GM23338 (cell line): ENCODE measurements around the gene C9orf85. TPM values are rescaled to one million over a fixed set of nuclear protein-coding genes. Genes with fewer than 3 reads are reported as not detected.

Source experiments
- ATAC-seq: fragments of 200-7000 bp; cut with Tn5 transposase; 3 replicates; pipeline ENCODE4 v1.9.1; 2020
- DNase-seq: peaks from one replicate; pipeline ENCODE4 v3.0.0-alpha.2; 2015; ENCODE audit warnings: low spot score
- H2AFZ ChIP-seq: fragments of 200-600 bp; sonication (generic); 2 replicates; pipeline ENCODE4 v1.8.0; 2016; ENCODE audit warnings: antibody characterized with exemption, mild to moderate bottlenecking, moderate library complexity
- H3F3A ChIP-seq: fragments of 200-600 bp; sonication (generic); replicated peaks from 2 replicates; pipeline ENCODE4 v1.8.0; 2017; ENCODE audit warnings: antibody characterized with exemption, mixed run types, low read depth
- H3K27ac ChIP-seq: fragments of 200-600 bp; sonication (generic); 2 replicates; pipeline ENCODE4 v1.6.1; 2016; ENCODE audit warnings: low read depth
- H3K27me3 ChIP-seq: fragments of 200-600 bp; sonication (generic); 2 replicates; pipeline ENCODE4 v1.8.0; 2016; ENCODE audit warnings: mild to moderate bottlenecking, mixed run types, moderate library complexity; ENCODE audit not compliant: insufficient read depth
- H3K36me3 ChIP-seq: fragments of 200-600 bp; sonication (generic); 2 replicates; pipeline ENCODE4 v1.8.0; 2016; ENCODE audit warnings: mild to moderate bottlenecking; ENCODE audit not compliant: insufficient read depth
- H3K4me1 ChIP-seq: fragments of 200-600 bp; sonication (generic); 2 replicates; pipeline ENCODE4 v1.8.0; 2016; ENCODE audit warnings: mild to moderate bottlenecking, moderate library complexity; ENCODE audit not compliant: insufficient read depth
- H3K4me2 ChIP-seq: fragments of 200-600 bp; sonication (generic); 2 replicates; pipeline ENCODE4 v1.7.1; 2017; ENCODE audit warnings: mixed run types
- H3K4me3 ChIP-seq: fragments of 200-600 bp; sonication (generic); 2 replicates; pipeline ENCODE4 v1.6.1; 2016; ENCODE audit warnings: mixed run types
- H3K79me2 ChIP-seq: fragments of 200-600 bp; sonication (generic); replicated peaks from 2 replicates; pipeline ENCODE4 v1.8.0; 2017; ENCODE audit warnings: mild to moderate bottlenecking; ENCODE audit not compliant: insufficient read depth
- H3K9me2 ChIP-seq: fragments of 200-600 bp; sonication (generic); 2 replicates; pipeline ENCODE4 v1.8.0; 2017; ENCODE audit not compliant: insufficient read depth
- H4K20me1 ChIP-seq: fragments of 200-600 bp; sonication (generic); replicated peaks from 2 replicates; pipeline ENCODE4 v1.8.0; 2017; ENCODE audit warnings: mild to moderate bottlenecking; ENCODE audit not compliant: insufficient read depth
- H3K27ac Mint-ChIP-seq: 2 replicates; pipeline ENCODE4 v1.8.0; 2020; ENCODE audit warnings: inconsistent platforms, mild to moderate bottlenecking, moderate library complexity, mixed read lengths
- H3K27me3 Mint-ChIP-seq: 3 replicates; pipeline ENCODE4 v1.8.0; 2022; ENCODE audit warnings: low read depth, mild to moderate bottlenecking, moderate library complexity, mixed read lengths, inconsistent platforms; ENCODE audit not compliant: insufficient read depth, poor library complexity
- H3K36me3 Mint-ChIP-seq: 3 replicates; pipeline ENCODE4 v1.8.0; 2021; ENCODE audit warnings: low read depth, mild to moderate bottlenecking, inconsistent platforms, moderate library complexity, mixed read lengths
- H3K4me1 Mint-ChIP-seq: 3 replicates; pipeline ENCODE4 v1.8.0; 2020; ENCODE audit warnings: mild to moderate bottlenecking, inconsistent platforms, mixed read lengths
- H3K4me3 Mint-ChIP-seq: 3 replicates; pipeline ENCODE4 v1.8.0; 2021; ENCODE audit warnings: moderate library complexity, mild to moderate bottlenecking, inconsistent platforms, mixed read lengths
- H3K9me3 Mint-ChIP-seq: 3 replicates; pipeline ENCODE4 v1.8.0; 2020; ENCODE audit warnings: moderate library complexity, mild to moderate bottlenecking, inconsistent platforms, mixed read lengths
- EZH2 ChIP-seq: fragments of 200-600 bp; sonication (generic); IDR thresholded peaks from one replicate; pipeline ENCODE4 v1.8.0; 2017; ENCODE audit warnings: antibody characterized with exemption, mild to moderate bottlenecking, low read depth; ENCODE audit not compliant: unreplicated experiment
- EZH2phosphoT487 ChIP-seq: fragments of 200-600 bp; sonication (generic); IDR thresholded peaks from one replicate; pipeline ENCODE4 v1.8.1; 2018; ENCODE audit warnings: antibody characterized with exemption; ENCODE audit not compliant: unreplicated experiment
- JUNB ChIP-seq: IDR thresholded peaks from one replicate; pipeline ENCODE4 v1.6.1; 2016; ENCODE audit warnings: antibody characterized with exemption; ENCODE audit not compliant: unreplicated experiment
- NANOG ChIP-seq: IDR thresholded peaks from 2 replicates; pipeline ENCODE4 v1.6.1; 2016; ENCODE audit warnings: antibody characterized with exemption, borderline replicate concordance
- POLR2AphosphoS5 ChIP-seq: IDR thresholded peaks from 2 replicates; pipeline ENCODE4 v1.6.1; 2016; ENCODE audit warnings: antibody characterized with exemption, low read depth
- ZNF331 ChIP-seq: fragments of 250-450 bp; sonication (Bioruptor Pico); IDR thresholded peaks from 2 replicates; pipeline ENCODE4 v1.5.0; 2020; ENCODE audit warnings: low read depth, mild to moderate bottlenecking, moderate library complexity
- polyA plus RNA-seq: library from polyadenylated mRNA; unstranded; fragments of >200 nt; fragmentation: Nextera tagmentation; extraction: Ambion mirVana; gene quantifications from 2 replicates; pipeline ENCODE4 v1.2.1, GENCODE V29; 2016
- total RNA-seq: library from RNA; depleted of rRNA; stranded (reverse); fragments of >200 nt; shearing (Covaris generic); gene quantifications from 2 replicates; pipeline ENCODE4 v1.2.3, GENCODE V29; 2014
- TF ChIP-seq, protein P1 (sequence below), 2 experiments: fragments of 200-600 bp in 1 of 2; sonication (generic) in 1 of 2; conservative IDR thresholded peaks; 2 replicates each; pipeline versions ENCODE4 v1.5.1 to v1.6.1; 2016 to 2017; ENCODE audit warnings: antibody characterized with exemption in 2 of 2, low read depth in 2 of 2, mild to moderate bottlenecking in 2 of 2, moderate library complexity in 1 of 2
- TF ChIP-seq, protein P2 (sequence below): IDR thresholded peaks from one replicate; pipeline ENCODE4 v1.6.1; 2018; ENCODE audit warnings: antibody characterized with exemption; ENCODE audit not compliant: unreplicated experiment
- TF ChIP-seq, protein P3 (sequence below): IDR thresholded peaks from 2 replicates; pipeline ENCODE4 v1.6.1; 2016; ENCODE audit warnings: antibody characterized with exemption

The C9orf85 gene
- total and polyA plus RNA-seq, 2 experiments from 2014 or later = 10.3 to 20.8 TPM

DNA sequence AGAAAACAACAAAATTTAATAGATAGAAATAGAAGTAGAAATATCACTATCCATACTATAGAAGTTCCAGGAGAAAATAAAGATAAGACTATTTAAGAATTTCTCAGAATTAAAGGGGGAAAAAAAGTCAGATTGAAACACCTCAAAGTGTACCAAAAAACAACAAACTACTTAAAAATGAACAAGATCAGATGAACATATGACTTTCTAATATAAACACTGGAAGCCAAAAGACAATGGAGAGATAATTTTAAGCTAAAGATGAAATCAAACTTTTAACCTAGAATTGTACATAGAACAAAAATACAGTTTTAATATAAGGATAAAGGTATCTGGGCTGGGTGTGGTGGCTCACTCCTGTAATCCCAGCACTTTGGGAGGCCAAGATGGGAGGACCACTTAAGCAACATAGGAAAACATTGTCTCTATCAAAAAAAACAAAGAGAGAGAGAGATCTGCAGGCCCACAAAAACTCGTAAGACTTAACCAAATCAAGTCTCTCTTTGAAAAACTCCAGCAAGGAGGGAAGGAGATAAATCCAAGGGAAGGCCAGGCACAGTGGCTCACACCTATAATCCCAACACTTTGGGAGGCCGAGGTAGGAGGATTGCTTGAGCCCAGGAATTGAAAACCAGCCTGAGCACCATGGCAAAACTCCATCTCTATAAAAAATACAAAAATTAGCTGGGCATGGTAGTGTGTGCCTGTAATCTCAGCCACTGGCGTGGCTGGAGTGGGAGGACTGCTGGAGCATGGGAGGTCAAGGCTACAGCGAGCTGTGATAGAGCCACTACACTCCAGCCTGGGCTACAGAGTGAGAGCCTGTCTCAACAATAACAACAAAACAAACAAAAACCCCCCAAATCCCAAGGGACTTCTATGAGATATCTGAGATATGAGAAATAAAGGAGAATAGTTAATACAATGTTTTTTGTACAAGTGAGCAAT, 32.8 kb upstream of the C9orf85 start (continued):
- TF ChIP-seq, protein P1, sequence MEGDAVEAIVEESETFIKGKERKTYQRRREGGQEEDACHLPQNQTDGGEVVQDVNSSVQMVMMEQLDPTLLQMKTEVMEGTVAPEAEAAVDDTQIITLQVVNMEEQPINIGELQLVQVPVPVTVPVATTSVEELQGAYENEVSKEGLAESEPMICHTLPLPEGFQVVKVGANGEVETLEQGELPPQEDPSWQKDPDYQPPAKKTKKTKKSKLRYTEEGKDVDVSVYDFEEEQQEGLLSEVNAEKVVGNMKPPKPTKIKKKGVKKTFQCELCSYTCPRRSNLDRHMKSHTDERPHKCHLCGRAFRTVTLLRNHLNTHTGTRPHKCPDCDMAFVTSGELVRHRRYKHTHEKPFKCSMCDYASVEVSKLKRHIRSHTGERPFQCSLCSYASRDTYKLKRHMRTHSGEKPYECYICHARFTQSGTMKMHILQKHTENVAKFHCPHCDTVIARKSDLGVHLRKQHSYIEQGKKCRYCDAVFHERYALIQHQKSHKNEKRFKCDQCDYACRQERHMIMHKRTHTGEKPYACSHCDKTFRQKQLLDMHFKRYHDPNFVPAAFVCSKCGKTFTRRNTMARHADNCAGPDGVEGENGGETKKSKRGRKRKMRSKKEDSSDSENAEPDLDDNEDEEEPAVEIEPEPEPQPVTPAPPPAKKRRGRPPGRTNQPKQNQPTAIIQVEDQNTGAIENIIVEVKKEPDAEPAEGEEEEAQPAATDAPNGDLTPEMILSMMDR (conservative IDR thresholded peaks at IDR 0.05; ENCODE audit: low read depth in 2 of 2) = no peak
- no peak for TF ChIP-seq POLR2AphosphoS5
- no peak for TF ChIP-seq ZNF331 (CRISPR knock-in tag)

DNA sequence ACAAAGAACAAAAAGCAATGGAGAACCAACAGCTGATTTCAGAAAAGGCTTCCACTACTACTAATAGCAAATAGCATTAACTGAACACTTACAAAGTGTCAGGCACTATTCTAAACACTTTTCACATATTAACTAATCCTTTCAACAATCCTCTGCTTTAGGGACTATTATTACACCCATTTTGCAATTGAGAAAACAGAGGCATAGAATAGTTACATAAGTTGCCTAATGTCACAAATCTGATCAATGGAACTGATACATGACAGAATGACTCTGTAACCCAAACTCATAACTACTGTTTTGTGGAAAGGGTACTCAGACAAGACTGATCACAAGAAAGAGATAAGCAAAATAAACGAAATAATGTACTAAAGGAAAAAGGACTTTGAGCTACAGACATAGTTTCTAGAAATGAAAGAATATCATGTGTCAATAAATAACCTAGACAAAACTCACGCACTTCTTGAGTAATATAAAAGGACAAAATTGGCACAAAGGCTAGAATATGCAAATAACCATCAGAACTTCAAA, 31.7 kb upstream of the C9orf85 start:
- Histone ChIP-seq H3K79me2 (peaks cover 100% of the 10 kb centered on the region), H3K4me3 (no peak overlapping the region), H4K20me1 (peaks cover 77% of the 10 kb centered on the region), H3K27me3 (no peaks in the 10 kb centered on the region), H3K4me1 (peaks cover 33% of the 10 kb centered on the region), H3K4me2 (no peak overlapping the region), H2AFZ (no peak overlapping the region), H3K36me3 (peaks cover 1% of the 10 kb centered on the region; the same call in 1 of the 2 replicates), H3K27ac (no peak overlapping the region), H3K9me2 (no peaks in the 10 kb centered on the region), H3F3A (no peaks in the 10 kb centered on the region)
- Mint-ChIP-seq H3K36me3 (peaks cover 42% of the 10 kb centered on the region), H3K27ac (no peak overlapping the region), H3K27me3 (peaks cover 2% of the 10 kb centered on the region), H3K9me3 (peaks cover 18% of the 10 kb centered on the region), H3K4me3 (no peak overlapping the region), H3K4me1 (peaks cover 27% of the 10 kb centered on the region)
- no peak for DNase-seq
- ATAC-seq = no peak
- no peak for TF ChIP-seq POLR2AphosphoS5
- TF ChIP-seq, protein P2, sequence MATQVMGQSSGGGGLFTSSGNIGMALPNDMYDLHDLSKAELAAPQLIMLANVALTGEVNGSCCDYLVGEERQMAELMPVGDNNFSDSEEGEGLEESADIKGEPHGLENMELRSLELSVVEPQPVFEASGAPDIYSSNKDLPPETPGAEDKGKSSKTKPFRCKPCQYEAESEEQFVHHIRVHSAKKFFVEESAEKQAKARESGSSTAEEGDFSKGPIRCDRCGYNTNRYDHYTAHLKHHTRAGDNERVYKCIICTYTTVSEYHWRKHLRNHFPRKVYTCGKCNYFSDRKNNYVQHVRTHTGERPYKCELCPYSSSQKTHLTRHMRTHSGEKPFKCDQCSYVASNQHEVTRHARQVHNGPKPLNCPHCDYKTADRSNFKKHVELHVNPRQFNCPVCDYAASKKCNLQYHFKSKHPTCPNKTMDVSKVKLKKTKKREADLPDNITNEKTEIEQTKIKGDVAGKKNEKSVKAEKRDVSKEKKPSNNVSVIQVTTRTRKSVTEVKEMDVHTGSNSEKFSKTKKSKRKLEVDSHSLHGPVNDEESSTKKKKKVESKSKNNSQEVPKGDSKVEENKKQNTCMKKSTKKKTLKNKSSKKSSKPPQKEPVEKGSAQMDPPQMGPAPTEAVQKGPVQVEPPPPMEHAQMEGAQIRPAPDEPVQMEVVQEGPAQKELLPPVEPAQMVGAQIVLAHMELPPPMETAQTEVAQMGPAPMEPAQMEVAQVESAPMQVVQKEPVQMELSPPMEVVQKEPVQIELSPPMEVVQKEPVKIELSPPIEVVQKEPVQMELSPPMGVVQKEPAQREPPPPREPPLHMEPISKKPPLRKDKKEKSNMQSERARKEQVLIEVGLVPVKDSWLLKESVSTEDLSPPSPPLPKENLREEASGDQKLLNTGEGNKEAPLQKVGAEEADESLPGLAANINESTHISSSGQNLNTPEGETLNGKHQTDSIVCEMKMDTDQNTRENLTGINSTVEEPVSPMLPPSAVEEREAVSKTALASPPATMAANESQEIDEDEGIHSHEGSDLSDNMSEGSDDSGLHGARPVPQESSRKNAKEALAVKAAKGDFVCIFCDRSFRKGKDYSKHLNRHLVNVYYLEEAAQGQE = no peak
- TF ChIP-seq NANOG = no peak
- TF ChIP-seq, protein P1 (conservative IDR thresholded peaks at IDR 0.05; ENCODE audit: low read depth in 2 of 2) = no peak
- no peak for TF ChIP-seq EZH2
- TF ChIP-seq JUNB = no peak
- TF ChIP-seq EZH2phosphoT487 = no peak
- TF ChIP-seq, protein P3, sequence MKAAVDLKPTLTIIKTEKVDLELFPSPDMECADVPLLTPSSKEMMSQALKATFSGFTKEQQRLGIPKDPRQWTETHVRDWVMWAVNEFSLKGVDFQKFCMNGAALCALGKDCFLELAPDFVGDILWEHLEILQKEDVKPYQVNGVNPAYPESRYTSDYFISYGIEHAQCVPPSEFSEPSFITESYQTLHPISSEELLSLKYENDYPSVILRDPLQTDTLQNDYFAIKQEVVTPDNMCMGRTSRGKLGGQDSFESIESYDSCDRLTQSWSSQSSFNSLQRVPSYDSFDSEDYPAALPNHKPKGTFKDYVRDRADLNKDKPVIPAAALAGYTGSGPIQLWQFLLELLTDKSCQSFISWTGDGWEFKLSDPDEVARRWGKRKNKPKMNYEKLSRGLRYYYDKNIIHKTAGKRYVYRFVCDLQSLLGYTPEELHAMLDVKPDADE = no peak
